Adipose tissue (tissue), 3 donors: Measurements from ENCODE around the gene REPS1. TPM values are rescaled to one million over a fixed set of nuclear protein-coding genes. Genes with fewer than 3 reads are reported as not detected.
"Not testable (repeated sequence)": the region's sequence is repeated elsewhere in the genome, so short reads cannot be mapped to it uniquely, and the experiment has no call there.

Source experiments
- H3K27ac ChIP-seq: one replicate; pipeline ENCODE4 v1.5.1; 2013; ENCODE audit warnings: low read depth, low read length
- WGBS, 3 donors: extraction: QIAGEN DNeasy Blood & Tissue Kit; methylation state at CpG; one replicate each; pipeline ENCODE4 v1.1.7; 2013; 5-methylcytosine and 5-hydroxymethylcytosine counted together
- polyA plus RNA-seq, 3 donors: library from polyadenylated mRNA; stranded (reverse); fragments of 200-250 nt; gene quantifications; one replicate each; pipeline ENCODE4 v1.2.3, GENCODE V29; 2013
- donor health status: healthy with polysubstance abuse.
- donor health status: Bipolar disorder and iron deficiency.
- donor health status: healthy.

REPS1 gene
- polyA plus RNA-seq, 3 donors, result 12.5 to 19.9 (median 13.2) TPM

GRCh38 chr6:138955262-138955661 lies 32.8 kb downstream of the REPS1 start:
- no peak overlapping the region for H3K27ac ChIP-seq

DNA sequence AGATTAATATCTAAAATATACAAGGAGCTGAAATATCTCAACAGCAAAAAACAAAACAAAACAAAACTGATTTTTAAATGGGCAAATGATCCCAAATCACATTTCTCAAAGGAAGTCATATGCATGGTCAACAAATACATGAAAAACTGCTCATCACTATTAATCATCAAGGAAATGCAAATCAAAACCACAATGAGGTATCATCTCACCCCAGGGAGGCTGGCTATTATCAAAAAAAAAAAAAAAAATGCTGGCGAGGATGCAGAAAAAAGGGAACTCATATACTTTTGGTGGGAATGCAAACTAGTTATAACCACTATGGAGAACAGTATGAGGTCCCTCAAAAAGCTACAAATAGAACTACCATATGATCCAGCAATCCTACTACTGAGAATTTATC lies 34.6 kb downstream of the REPS1 start:
- 24 to 64% (median 53%) methylated on average over 1 of the region's 1 CpG for WGBS, 3 donors
- no peak overlapping the region for H3K27ac ChIP-seq

DNA sequence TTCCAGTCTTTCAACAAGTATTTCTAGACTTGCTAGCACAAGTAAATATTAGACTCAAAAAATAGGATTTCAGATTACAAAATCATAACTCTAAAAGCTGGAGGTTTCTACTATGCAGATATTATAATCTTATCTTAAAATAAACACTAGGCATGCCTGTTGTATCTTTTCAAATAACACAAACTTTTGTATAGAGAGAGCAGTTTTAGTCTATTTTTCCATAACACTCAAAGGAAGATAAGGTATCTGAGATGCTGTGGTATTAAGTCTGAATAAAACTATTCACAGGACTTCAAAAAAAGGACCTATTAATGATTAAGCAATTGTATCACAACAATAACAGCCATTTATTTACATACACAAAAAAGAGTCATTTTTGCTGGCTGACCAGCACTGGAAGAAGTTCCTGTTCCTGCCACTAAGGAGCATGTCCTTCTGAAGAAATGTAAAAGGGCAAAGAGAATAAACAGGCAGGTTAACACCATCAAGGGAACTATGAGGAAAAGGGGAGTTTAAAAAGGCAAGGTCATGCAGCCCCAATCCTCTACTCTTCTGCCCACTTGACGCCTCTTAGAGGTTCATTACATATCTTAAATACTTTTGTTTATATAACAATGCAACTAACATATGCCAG lies 39.4 kb downstream of the REPS1 start:
- 38 to 97% (median 86%) methylated on average over 1 of the region's 1 CpG for WGBS, 3 donors
- H3K27ac ChIP-seq, result no peak overlapping the region

DNA sequence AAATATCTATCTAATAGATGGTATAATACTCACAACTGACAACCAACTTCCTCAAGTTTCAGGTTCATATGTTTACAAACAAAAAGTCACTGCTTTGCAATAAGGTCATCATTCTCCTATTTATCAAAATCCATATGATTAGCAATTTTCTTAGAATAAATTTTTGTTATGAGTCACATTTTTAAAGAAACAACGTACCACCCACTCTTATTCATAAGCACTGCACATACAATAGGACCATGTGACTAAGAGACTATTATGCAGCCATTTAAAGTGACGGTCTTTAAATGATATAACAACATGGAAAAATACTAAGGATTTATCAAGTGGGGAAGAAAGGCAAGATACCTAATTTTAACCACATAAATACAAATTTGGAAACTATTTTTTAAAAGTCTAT lies 40.0 kb downstream of the REPS1 start:
- WGBS, 3 donors, result 87 to 93% (median 88%) methylated on average over 2 of the region's 2 CpGs

DNA sequence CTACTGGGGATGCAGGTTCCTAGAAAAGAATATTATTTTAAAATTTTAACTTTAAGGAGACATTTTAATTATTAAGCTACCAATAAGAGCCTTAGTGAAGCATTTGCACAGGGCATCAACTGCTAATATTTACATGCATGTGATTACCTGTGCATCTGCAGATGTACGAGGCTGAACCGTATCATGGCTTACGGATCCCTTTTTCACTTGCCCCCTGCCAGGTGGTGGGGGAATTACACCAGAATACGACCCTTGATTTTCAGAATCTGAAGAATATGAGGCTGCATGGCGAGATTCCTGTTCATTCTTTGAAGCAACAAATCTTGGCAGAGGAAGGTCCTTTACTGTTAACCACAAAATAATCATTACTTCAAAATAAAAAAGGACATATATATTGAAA lies 42.7 kb downstream of the REPS1 start:
- no peak overlapping the region for H3K27ac ChIP-seq
- 94 to 96% (median 96%) methylated on average over 5 of the region's 5 CpGs for WGBS, 3 donors

More for the DNA sequence above, 40.0 kb downstream of the REPS1 start:
- H3K27ac ChIP-seq, result no peak overlapping the region

DNA sequence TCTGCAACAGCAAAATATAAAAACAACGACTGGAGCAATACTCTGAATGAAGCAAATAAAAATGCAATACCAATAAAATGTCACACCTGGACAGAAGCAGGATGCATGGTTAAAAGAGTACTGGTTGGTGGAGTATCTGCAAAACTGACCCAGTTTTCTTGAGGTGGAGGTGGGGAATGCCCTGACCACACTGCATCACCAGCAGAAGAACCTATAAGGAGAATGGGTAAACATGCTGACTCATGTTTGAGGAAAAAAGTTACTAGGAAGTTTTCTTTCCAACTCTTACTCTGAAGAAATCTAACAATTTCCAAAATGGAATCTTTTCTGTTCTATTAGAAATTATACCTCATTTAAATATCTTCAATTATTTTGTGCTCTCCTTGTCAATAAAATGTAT lies 43.6 kb downstream of the REPS1 start:
- 83 to 88% (median 86%) methylated on average over 1 of the region's 1 CpG for WGBS, 3 donors
- no peak overlapping the region for H3K27ac ChIP-seq

DNA sequence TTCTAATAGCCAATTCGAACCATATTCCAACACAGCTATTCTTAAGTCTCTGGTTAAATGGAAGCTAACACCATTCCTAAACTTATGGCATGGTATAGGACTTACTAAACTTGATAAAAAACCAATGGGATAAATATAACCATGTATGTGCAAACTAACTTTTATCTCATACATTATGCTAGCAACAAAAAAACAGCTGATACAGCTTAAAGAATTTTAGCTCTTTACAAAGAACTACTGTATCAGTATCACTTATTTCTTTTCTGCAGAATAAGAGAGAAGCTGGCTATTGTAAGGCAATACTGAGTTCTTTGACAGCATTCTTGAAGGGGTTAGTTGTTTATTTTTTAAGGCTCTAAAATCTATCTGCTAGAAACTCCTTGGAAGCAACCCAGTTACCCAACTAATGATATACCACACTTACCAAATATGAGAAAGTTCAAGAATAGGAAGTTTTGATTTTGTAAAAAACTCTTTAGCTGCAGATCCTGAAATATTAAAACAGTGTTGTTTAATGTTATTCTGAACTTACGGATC lies 44.9 kb downstream of the REPS1 start:
- no peak overlapping the region for H3K27ac ChIP-seq
- 96 to 99% (median 98%) methylated on average over 2 of the region's 2 CpGs for WGBS, 3 donors

DNA sequence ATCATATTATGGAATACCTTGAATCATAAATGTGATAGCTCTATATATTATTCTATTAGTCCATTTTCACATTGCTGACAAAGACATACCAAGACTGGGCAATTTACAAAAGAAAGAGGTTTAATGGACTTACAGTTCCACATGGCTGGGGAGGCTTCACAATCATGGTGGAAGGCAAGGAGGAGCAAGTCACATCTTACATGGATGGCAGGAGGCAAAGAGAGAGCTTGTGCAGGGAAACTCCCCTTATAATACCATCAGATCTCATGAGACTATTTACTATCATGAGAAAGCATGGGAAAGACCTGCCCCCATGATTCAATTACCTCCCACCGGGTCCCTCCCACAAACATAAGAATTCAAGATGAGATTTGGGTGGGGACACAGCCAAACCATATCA lies 51.2 kb downstream of the REPS1 start:
- not testable (repeated sequence) for H3K27ac ChIP-seq
- 98 to 100% (median 100%) methylated on average over 1 of the region's 1 CpG for WGBS, 3 donors

DNA sequence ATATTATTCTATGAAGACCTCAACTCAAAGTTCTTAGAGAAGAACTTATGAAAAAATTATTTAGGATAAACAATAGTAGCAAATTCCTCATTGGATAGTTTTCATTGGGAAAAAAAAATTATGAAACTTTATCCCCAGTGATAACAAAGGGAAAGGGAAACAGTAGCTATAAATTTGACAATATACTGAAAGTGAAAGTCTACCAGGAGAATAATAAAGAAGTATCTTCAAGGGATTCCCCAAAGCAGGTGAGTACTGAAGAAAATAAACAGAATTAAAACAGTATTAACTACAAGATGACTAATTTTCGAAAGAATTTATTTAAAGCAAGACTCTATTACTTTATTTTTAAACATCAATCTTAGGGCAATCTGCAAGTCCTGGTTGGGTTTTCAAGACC lies 56.4 kb downstream of the REPS1 start:
- H3K27ac ChIP-seq, result no peak overlapping the region
- 93 to 100% (median 99%) methylated on average over 1 of the region's 1 CpG for WGBS, 3 donors

DNA sequence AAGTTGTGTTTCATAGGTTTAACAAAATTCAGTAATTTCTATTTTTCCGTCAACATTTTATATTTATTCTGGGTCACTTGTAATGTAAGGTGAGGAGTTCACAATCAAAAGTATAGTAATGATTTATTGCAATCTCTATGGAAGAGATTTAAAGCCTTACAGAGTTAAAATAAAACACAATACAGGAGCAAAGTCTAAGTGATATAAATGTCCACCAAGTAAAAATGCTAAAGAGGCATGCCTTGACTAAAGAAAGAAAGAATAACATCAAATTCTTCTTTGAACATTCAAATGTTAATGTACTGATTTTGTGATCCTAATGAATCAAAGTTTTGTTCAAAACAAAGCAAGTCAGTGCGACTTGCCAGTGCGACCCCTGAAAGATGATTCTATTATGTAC lies 61.5 kb downstream of the REPS1 start:
- WGBS, 3 donors, result 91 to 97% (median 96%) methylated on average over 3 of the region's 3 CpGs
- no peak overlapping the region for H3K27ac ChIP-seq

DNA sequence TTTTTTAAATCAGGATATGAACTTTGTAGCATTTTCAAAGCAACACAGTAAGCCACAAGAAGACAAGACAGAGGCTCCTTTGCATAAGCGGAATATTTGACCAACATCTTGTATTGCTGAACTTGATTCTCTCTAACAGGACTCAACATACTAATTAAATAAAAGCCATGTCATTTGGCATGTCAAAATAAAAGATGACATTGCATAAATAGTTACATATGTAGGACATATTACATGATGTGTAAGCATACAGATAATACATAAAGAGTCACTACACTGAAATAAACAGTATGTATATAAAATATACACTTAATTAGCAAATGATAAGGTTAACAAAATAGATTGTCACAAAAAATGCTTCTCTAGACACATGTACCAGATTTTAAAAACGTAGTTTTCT lies 62.2 kb downstream of the REPS1 start:
- H3K27ac ChIP-seq, result no peak overlapping the region
- WGBS, 3 donors, result 90 to 95% (median 94%) methylated on average over 2 of the region's 2 CpGs

GRCh38 chr6:138923561-138923960 lies 64.5 kb downstream of the REPS1 start:
- H3K27ac ChIP-seq, result no peak overlapping the region

DNA sequence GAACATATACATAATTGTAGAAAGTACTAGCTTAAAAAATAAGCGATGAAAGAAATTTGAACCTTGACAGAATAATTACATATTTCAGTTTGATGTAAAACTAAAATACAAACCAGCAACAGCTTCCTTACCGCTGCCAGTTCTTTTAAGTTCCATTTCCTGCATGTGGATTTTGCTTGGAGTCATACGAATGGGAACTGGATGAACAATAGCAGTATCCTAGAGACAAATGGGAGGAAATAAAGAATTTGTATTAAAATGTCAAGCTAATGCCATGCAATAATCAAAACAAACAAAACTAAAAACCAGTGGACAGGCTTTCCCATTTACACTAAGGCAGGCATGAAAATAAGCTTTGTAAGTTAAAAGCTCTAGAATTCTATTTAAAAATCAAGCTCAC lies 67.1 kb downstream of the REPS1 start:
- 78 to 95% (median 86%) methylated on average over 3 of the region's 3 CpGs for WGBS, 3 donors
- H3K27ac ChIP-seq, result no peak overlapping the region

DNA sequence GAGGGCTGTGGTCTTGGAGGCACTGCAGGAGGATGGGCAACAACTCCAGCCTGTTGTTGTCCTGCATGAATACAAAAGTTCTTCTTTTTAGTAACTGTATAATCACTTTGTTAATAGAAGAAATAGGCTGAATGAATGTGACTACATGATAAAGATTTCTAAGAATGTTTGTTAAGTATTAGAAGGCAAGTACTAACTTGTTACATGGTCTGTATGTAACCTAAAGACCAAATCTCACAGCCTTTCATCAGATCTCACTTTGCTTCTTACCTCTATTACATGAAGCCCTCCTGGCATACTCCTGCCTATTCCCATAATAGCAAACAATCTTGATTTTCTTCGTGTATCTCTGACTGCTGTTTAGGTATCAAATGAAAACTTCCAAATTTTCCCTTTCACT lies 73.4 kb downstream of the REPS1 start:
- WGBS, 3 donors, result 79 to 100% (median 90%) methylated on average over 1 of the region's 1 CpG
- no peak overlapping the region for H3K27ac ChIP-seq

GRCh38 chr6:138912308-138912707 lies 75.7 kb downstream of the REPS1 start:
- 80 to 82% (median 82%) methylated on average over 3 of the region's 3 CpGs for WGBS, 3 donors
- H3K27ac ChIP-seq, result no peak overlapping the region

GRCh38 chr6:138909975-138910374 lies 78.1 kb downstream of the REPS1 start:
- H3K27ac ChIP-seq, result no peak overlapping the region
- WGBS, 3 donors, result 90 to 100% (median 93%) methylated on average over 1 of the region's 1 CpG

DNA sequence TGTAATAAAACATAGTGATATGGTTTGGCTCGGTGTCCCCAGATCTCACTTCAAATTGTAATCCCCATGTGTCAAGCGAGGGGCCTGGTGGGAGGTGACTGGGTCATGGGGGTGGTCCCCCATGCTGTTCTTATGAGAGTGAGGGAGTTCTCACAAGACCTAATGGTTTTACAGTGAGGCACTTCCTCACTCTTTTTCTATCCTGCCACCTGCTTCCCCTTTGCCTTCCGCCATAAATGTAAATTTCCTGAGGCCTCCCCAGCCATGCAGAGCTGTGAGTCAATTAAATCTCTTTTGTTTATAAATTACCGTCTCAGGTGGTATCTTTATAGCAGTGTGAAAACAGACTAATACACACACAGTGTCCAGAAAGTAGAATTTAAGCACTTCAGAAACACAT lies 78.5 kb downstream of the REPS1 start:
- H3K27ac ChIP-seq, result no peak overlapping the region
- 73 to 92% (median 78%) methylated on average over 4 of the region's 4 CpGs for WGBS, 3 donors

GRCh38 chr6:138907167-138907566 lies 80.9 kb downstream of the REPS1 start:
- no peak overlapping the region for H3K27ac ChIP-seq
- WGBS, 3 donors, result 87 to 89% (median 89%) methylated on average over 7 of the region's 7 CpGs

GRCh38 chr6:138897031-138897430 lies 91.0 kb downstream of the REPS1 start:
- no peak overlapping the region for H3K27ac ChIP-seq

GRCh38 chr6:138896104-138896756 lies 91.8 kb downstream of the REPS1 start:
- H3K27ac ChIP-seq, result no peak overlapping the region
- 91 to 95% (median 91%) methylated on average over 8 of the region's 8 CpGs for WGBS, 3 donors
